Right atrium auricular region (tissue), 2 donors: ENCODE results near the gene SPPL2A. TPM values are rescaled to one million over a fixed set of nuclear protein-coding genes. Genes with fewer than 3 reads are reported as not detected.

Source experiments
- DNase-seq: peaks from one replicate; pipeline ENCODE4 v3.0.0-alpha.2; 2019; ENCODE audit warnings: low spot score
- H3K27ac ChIP-seq, 2 donors: fragments of 200-600 bp; sonication (generic); 1 replicate in 1 of 2; 2 replicates in 1 of 2; pipeline ENCODE4 v1.5.1; 2016 to 2019
- H3K27me3 ChIP-seq, 2 donors: fragments of 200-600 bp; sonication (generic); one replicate each; pipeline versions ENCODE4 v1.5.1 to v1.6.0; 2017 to 2019
- H3K36me3 ChIP-seq: fragments of 200-600 bp; sonication (generic); one replicate; pipeline ENCODE4 v1.5.1; 2016
- H3K4me1 ChIP-seq, 2 donors: fragments of 200-600 bp; sonication (generic); one replicate each; pipeline versions ENCODE4 v1.5.1 to v1.6.0; 2017 to 2019
- H3K4me3 ChIP-seq, 2 donors: fragments of 200-600 bp; sonication (generic); 1 replicate in 1 of 2; 2 replicates in 1 of 2; pipeline ENCODE4 v1.5.1; 2017 to 2019; ENCODE audit warnings: mild to moderate bottlenecking in 1 of 2, moderate library complexity in 1 of 2
- H3K9me3 ChIP-seq, 2 donors: fragments of 200-600 bp; sonication (generic); one replicate each; pipeline ENCODE4 v1.5.1; 2019
- CTCF ChIP-seq, 2 donors: fragments of 200-600 bp; sonication (generic); IDR thresholded peaks; one replicate each; pipeline ENCODE4 v1.5.1; 2019; ENCODE audit warnings: antibody characterized with exemption in 2 of 2
- total RNA-seq, 2 donors: library from RNA; depleted of rRNA; stranded (reverse); fragments of >200 nt; gene quantifications; one replicate each; pipeline ENCODE4 v1.1.0, GENCODE V29; 2016

SPPL2A gene
- total RNA-seq, 2 donors from 2014 or later = 139 to 432 TPM

GRCh38 chr15:50810128-50810527, 44.6 kb upstream of the SPPL2A start:
- DNase-seq = no peak
- Histone ChIP-seq H3K4me1 (no peaks in the 10 kb centered on the region), H3K36me3 (no peaks in the 10 kb centered on the region), H3K27me3 (no peaks in the 10 kb centered on the region), H3K9me3 (no peaks in the 10 kb centered on the region), H3K4me3 (no peak overlapping the region), H3K27ac (no peak overlapping the region)
- no peak for TF ChIP-seq CTCF (IDR thresholded peaks at IDR 0.05)

- H3K36me3 ChIP-seq = no peaks in the 10 kb centered on the region
- H3K4me1 ChIP-seq = no peaks in the 10 kb centered on the region
- no peak for TF ChIP-seq CTCF (IDR thresholded peaks at IDR 0.05)
- no peak for DNase-seq
- no peaks in the 10 kb centered on the region for H3K9me3 ChIP-seq
- no peak overlapping the region for H3K27ac ChIP-seq
- no peak overlapping the region for H3K4me3 ChIP-seq
- no peaks in the 10 kb centered on the region for H3K27me3 ChIP-seq
Observed at GRCh38 chr15:50808728-50809127, 43.2 kb upstream of the SPPL2A start.

GRCh38 chr15:50803479-50804180, 38.1 kb upstream of the SPPL2A start:
- H3K9me3 ChIP-seq = no peaks in the 10 kb centered on the region
- DNase-seq = no peak
- H3K36me3 ChIP-seq = no peaks in the 10 kb centered on the region
- H3K27me3 ChIP-seq = no peaks in the 10 kb centered on the region
- H3K4me1 ChIP-seq = no peaks in the 10 kb centered on the region
- no peak overlapping the region for H3K4me3 ChIP-seq
- no peak overlapping the region for H3K27ac ChIP-seq
- TF ChIP-seq CTCF (IDR thresholded peaks at IDR 0.05) = no peak

- no peak for TF ChIP-seq CTCF (IDR thresholded peaks at IDR 0.05)
- Histone ChIP-seq H3K27me3 (no peaks in the 10 kb centered on the region), H3K9me3 (no peaks in the 10 kb centered on the region), H3K36me3 (no peaks in the 10 kb centered on the region), H3K27ac (no peak overlapping the region), H3K4me3 (no peak overlapping the region), H3K4me1 (no peaks in the 10 kb centered on the region)
- DNase-seq = no peak
Observed at GRCh38 chr15:50800715-50801114, 35.2 kb upstream of the SPPL2A start.

GRCh38 chr15:50798684-50799083, 33.2 kb upstream of the SPPL2A start:
- no peaks in the 10 kb centered on the region for H3K27me3 ChIP-seq
- H3K9me3 ChIP-seq = no peaks in the 10 kb centered on the region
- no peak overlapping the region for H3K27ac ChIP-seq
- no peak for TF ChIP-seq CTCF (IDR thresholded peaks at IDR 0.05)
- DNase-seq = no peak
- no peaks in the 10 kb centered on the region for H3K4me1 ChIP-seq
- H3K4me3 ChIP-seq = no peak overlapping the region
- H3K36me3 ChIP-seq = no peaks in the 10 kb centered on the region

- Histone ChIP-seq H3K4me1 (no peaks in the 10 kb centered on the region), H3K27ac (no peak overlapping the region), H3K4me3 (no peak overlapping the region), H3K9me3 (no peaks in the 10 kb centered on the region), H3K36me3 (no peaks in the 10 kb centered on the region), H3K27me3 (no peaks in the 10 kb centered on the region)
- TF ChIP-seq CTCF (IDR thresholded peaks at IDR 0.05) = no peak
- no peak for DNase-seq
Observed at GRCh38 chr15:50797926-50798325, 32.4 kb upstream of the SPPL2A start.
